Measurements from ENCODE around the gene SRRT.
"Not testable (repeated sequence)": the region's sequence is repeated elsewhere in the genome, so short reads cannot be mapped to it uniquely, and the experiment has no call there.

Gene SRRT

GRCh38 chr7:100837099-100837836 lies 37.6 kb upstream of the SRRT start:
- TF ChIP-seq GATA1 (IDR thresholded peaks at IDR 0.05; ENCODE audit: low read depth, low read length) (no peak), POLR2A (IDR thresholded peaks at IDR 0.05; ENCODE audit: low read length) (peak; percentile 55)
- peak; percentile 89 for DNase-seq

- DNase-seq, result no peak
- TF ChIP-seq GATA1 (IDR thresholded peaks at IDR 0.05; ENCODE audit: low read depth, low read length) (no peak), POLR2A (IDR thresholded peaks at IDR 0.05; ENCODE audit: low read length) (no peak)
These were observed 35.5 kb upstream of the SRRT start for GRCh38 chr7:100839361-100839760.

GRCh38 chr7:100840470-100841100 lies 34.3 kb upstream of the SRRT start:
- DNase-seq, result no peak
- TF ChIP-seq POLR2A (IDR thresholded peaks at IDR 0.05; ENCODE audit: low read length) (no peak), GATA1 (IDR thresholded peaks at IDR 0.05; ENCODE audit: low read depth, low read length) (no peak)

- DNase-seq, result no peak
- TF ChIP-seq POLR2A (IDR thresholded peaks at IDR 0.05; ENCODE audit: low read length) (no peak), GATA1 (IDR thresholded peaks at IDR 0.05; ENCODE audit: low read depth, low read length) (no peak)
These were observed 27.5 kb upstream of the SRRT start for GRCh38 chr7:100847360-100847759.

GRCh38 chr7:100852048-100852872 lies 22.6 kb upstream of the SRRT start, which contains the start of gene SLC12A9:
TSS of gene SLC12A9 (plus strand) at chr7:100852713. CDS start at chr7:100854198, 1,485 bp downstream.
- TF ChIP-seq GATA1 (IDR thresholded peaks at IDR 0.05; ENCODE audit: low read depth, low read length) (no peak), POLR2A (IDR thresholded peaks at IDR 0.05; ENCODE audit: low read length) (no peak)
- peak; percentile 83 to 86 for DNase-seq

DNA sequence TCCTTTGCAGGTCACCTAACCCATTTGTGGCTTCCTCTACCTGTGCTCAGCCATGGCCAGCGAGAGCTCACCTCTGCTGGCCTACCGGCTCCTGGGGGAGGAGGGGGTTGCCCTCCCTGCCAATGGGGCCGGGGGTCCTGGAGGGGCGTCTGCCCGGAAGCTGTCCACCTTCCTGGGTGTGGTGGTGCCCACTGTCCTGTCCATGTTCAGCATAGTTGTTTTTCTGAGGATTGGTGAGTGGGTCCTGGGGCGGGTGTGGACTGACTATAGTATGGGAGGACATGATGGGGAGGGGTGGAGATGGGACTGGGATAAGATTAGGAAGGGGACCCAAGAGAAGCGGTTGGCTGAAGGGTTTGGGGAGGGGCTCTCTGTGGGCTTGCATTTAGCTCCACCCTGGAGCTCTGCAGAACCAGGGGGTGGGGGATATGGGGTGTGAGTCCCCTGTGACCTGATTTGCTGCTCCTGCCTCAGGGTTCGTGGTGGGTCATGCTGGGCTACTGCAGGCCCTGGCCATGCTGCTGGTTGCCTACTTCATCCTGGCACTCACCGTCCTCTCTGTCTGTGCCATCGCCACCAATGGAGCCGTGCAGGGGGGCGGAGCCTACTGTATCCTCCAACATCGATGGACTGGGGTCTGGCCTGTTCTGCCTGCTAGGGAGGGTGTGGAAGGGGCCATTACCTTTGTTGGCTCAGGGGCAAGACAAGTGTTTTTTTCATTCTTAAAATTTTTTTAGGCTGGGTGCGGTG lies 20.6 kb upstream of the SRRT start:
- DNase-seq, result no peak
- TF ChIP-seq GATA1 (IDR thresholded peaks at IDR 0.05; ENCODE audit: low read depth, low read length) (no peak), POLR2A (IDR thresholded peaks at IDR 0.05; ENCODE audit: low read length) (no peak)

DNA sequence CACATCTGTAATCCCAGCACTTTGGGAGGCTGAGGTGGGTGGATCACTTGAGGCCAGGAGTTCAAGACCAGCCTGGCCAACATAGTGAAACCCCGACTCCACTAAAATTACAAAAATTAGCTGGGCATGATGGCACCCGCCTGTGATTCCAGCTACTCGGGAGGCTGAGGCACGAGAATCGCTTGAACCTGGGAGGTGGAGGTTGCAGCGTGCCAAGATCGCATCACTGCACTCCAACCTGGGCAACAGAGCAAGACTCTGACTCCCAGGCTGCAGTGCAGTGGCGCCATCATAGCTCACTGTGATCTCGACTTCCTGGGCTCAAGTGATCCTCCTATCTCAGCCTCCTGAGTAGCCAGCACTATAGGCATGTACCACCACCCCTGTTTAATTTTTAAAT lies 20.0 kb upstream of the SRRT start:
- DNase-seq, result not testable (repeated sequence)

GRCh38 chr7:100855515-100855914 lies 19.4 kb upstream of the SRRT start:
- no peak for DNase-seq

GRCh38 chr7:100856871-100857282 lies 18.0 kb upstream of the SRRT start:
- no peak for DNase-seq

More at GRCh38 chr7:100855515-100855914, 19.4 kb upstream of the SRRT start:
- TF ChIP-seq POLR2A (IDR thresholded peaks at IDR 0.05; ENCODE audit: low read length) (no peak), GATA1 (IDR thresholded peaks at IDR 0.05; ENCODE audit: low read depth, low read length) (no peak)

GRCh38 chr7:100859856-100860255 lies 15.0 kb upstream of the SRRT start:
- DNase-seq, result no peak
- TF ChIP-seq POLR2A (IDR thresholded peaks at IDR 0.05; ENCODE audit: low read length) (no peak), GATA1 (IDR thresholded peaks at IDR 0.05; ENCODE audit: low read depth, low read length) (no peak)

More at GRCh38 chr7:100856871-100857282, 18.0 kb upstream of the SRRT start:
- TF ChIP-seq POLR2A (IDR thresholded peaks at IDR 0.05; ENCODE audit: low read length), result no peak
- no peak for TF ChIP-seq GATA1 (IDR thresholded peaks at IDR 0.05; ENCODE audit: low read depth, low read length)

DNA sequence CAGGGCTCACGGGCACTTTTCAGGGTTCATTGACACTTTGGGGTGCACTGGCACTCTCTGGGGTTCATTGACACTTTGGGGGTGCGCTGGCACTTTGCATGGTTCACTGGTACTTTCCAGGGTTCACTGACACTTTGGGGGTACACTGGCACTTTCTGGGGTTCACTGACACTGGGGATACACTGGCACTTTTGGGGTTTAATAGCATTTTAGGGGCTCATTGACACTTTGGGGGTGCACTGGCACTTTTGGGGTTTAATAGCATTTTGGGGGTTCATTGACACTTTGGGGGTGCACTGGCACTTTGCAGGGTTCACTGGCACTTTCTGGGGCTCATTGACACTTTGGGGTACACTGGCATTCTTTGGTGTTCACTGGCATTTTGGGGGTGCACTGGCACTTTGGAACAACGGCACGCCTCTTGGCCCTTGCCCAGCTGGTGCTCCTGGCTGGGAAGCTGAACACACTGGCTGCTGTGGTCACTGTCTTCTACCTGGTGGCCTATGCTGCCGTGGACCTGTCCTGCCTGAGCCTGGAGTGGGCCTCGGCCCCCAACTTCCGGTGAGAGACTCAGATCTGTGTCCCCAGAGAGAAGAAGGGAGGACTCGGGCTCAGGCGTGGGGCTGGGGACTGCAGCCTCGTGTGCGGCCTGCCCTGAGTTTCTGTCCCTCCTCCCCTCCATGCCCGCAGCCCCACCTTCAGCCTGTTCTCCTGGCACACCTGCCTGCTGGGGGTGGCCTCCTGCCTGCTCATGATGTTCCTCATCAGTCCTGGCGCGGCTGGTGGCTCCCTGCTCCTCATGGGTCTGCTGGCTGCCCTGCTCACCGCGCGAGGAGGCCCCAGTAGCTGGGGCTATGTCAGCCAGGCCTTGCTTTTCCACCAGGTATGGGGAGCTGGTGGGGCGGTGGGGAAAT lies 13.9 kb upstream of the SRRT start:
- TF ChIP-seq GATA1 (IDR thresholded peaks at IDR 0.05; ENCODE audit: low read depth, low read length) (no peak), POLR2A (IDR thresholded peaks at IDR 0.05; ENCODE audit: low read length) (no peak)
- no peak for DNase-seq

- no peak for DNase-seq
- no peak for TF ChIP-seq POLR2A (IDR thresholded peaks at IDR 0.05; ENCODE audit: low read length)
- TF ChIP-seq GATA1 (IDR thresholded peaks at IDR 0.05; ENCODE audit: low read depth, low read length), result no peak
These were observed 13.3 kb upstream of the SRRT start for GRCh38 chr7:100861616-100861985.

All from erythroblast (primary cell).